Kidney (tissue), 14 donors: ENCODE data around the gene SLC22A31. TPM values are rescaled to one million over a fixed set of nuclear protein-coding genes. Genes with fewer than 3 reads are reported as not detected.
A peak's percentile ranks its signal among the peaks of the same experiment; 100 is the strongest.

Experiments
- DNase-seq, 5 donors: peaks; one replicate each; pipeline ENCODE4 v3.0.0-alpha.2; 2013 to 2020
- FAIRE-seq: peaks from 2 replicates; lab custom pipeline; 2012; peaks lifted over from hg19 to GRCh38; lab: Jason Lieb, UNC
- H3K27ac ChIP-seq, 2 donors: one replicate each; pipeline ENCODE4 v1.7.0; 2013; ENCODE audit warnings: low read depth in 2 of 2, low read length in 2 of 2, inconsistent platforms in 1 of 2
- H3K27me3 ChIP-seq: one replicate; pipeline ENCODE4 v1.7.1; 2013; ENCODE audit warnings: low read length, inconsistent platforms; ENCODE audit not compliant: control insufficient read depth, insufficient read depth
- H3K36me3 ChIP-seq, 3 donors: one replicate each; pipeline versions ENCODE4 v1.7.0 to v1.7.1; 2013; ENCODE audit warnings: low read length in 3 of 3, control low read depth in 1 of 3, inconsistent platforms in 1 of 3; ENCODE audit not compliant: insufficient read depth in 3 of 3, control insufficient read depth in 2 of 3
- H3K4me1 ChIP-seq, 3 donors: one replicate each; pipeline versions ENCODE4 v1.7.0 to v1.7.1; 2013; ENCODE audit warnings: low read length in 3 of 3, inconsistent platforms in 1 of 3, low read depth in 1 of 3; ENCODE audit not compliant: control insufficient read depth in 2 of 3, insufficient read depth in 2 of 3
- H3K4me3 ChIP-seq, 3 donors: one replicate each; pipeline versions ENCODE4 v1.7.0 to v1.8.1; 2013; ENCODE audit warnings: low read length in 3 of 3, control low read depth in 1 of 3, inconsistent platforms in 1 of 3
- H3K9ac ChIP-seq, 3 donors: one replicate each; pipeline versions ENCODE4 v1.7.0 to v1.7.1; 2013; ENCODE audit warnings: low read length in 3 of 3, control low read depth in 1 of 3, inconsistent platforms in 1 of 3
- H3K9me3 ChIP-seq, 3 donors: one replicate each; pipeline versions ENCODE4 v1.7.0 to v1.7.1; 2013; ENCODE audit warnings: low read length in 3 of 3, control low read depth in 1 of 3, inconsistent platforms in 1 of 3; ENCODE audit not compliant: control insufficient read depth in 2 of 3, insufficient read depth in 1 of 3
- CTCF ChIP-seq: IDR thresholded peaks from 3 replicates; pipeline ENCODE4 v1.5.1; 2012; ENCODE audit warnings: mild to moderate bottlenecking, moderate library complexity, borderline replicate concordance; ENCODE audit not compliant: insufficient read depth; ENCODE audit errors: extremely low read depth
- intact Hi-C: fragments of 100-400 bp; cut with DNase I; formaldehyde crosslinking; loops from one replicate; pipeline ENCODE4 v1.11.1; 2022
- polyA plus RNA-seq: library from polyadenylated mRNA; stranded (reverse); fragments of 350-450 nt; fragmentation: Illumina TruSeq; extraction: RNeasy Lipid Tissue Mini Kit (QIAGEN cat#74804); gene quantifications from one replicate; pipeline ENCODE4 v1.2.3, GENCODE V29; 2014; ENCODE audit warnings: low read depth, low replicate concordance; ENCODE audit not compliant: insufficient read depth
- total RNA-seq: library from RNA; stranded (reverse); fragmentation: NEBNext Ultra II Directional; extraction: Animal tissue kit (Norgen Biotek cat#: 25700); gene quantifications from one replicate; pipeline ENCODE4 v1.2.1, GENCODE V29; 2021
- donor health status: control.
- donor health status: control.
- donor health status: control.
- donor health status: control.
- donor health status: control.
- donor health status: DM: yes; HTN: yes; CAD: no.
- donor health status: Normal renal cell carcinoma (clear cell type).

The SLC22A31 gene
- total and polyA plus RNA-seq, 2 donors from 2014 or later, result 0.47 to 1.8 TPM

GRCh38 chr16:89154390-89155183, 45.8 kb downstream of the SLC22A31 start:
- intact Hi-C loops, result no loop called here
- no peaks in the 10 kb centered on the region for H3K27me3 ChIP-seq
- H3K4me3 ChIP-seq, result no peak overlapping the region
- TF ChIP-seq CTCF, result no peak
- DNase-seq (peak in 1 of 5 donors; percentile 73), FAIRE-seq (no peak)
- no peak overlapping the region for H3K9ac ChIP-seq
- peaks cover 0 to 15% (median 9%) of the 10 kb centered on the region in 3 donors for H3K4me1 ChIP-seq
- peaks cover 0 to 14% (median 0%) of the 10 kb centered on the region in 3 donors for H3K36me3 ChIP-seq
- H3K27ac ChIP-seq, result no peak overlapping the region
- H3K9me3 ChIP-seq, result peaks cover 0 to under 1% (median 0%) of the 10 kb centered on the region in 3 donors

DNA sequence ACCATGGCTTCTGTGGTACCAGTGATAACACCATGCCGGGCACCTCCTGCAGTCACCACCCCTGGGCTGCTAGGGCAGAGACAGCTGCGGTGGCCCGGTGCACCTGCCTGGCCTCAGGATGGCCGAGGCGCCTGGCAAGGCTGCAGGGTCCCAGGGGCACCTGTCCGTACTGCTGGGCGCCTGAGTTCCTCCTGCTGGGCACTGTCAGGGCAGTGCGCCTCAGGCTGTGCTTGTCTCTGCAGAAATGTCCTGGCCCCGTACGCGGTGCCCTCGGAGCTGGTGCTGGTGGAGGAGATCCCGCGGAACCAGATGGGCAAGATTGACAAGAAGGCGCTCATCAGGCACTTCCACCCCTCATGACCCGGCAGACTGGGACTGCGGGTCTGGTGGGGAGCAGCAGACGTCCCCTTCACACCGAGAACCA, 46.5 kb downstream of the SLC22A31 start:
- H3K27me3 ChIP-seq, result no peaks in the 10 kb centered on the region
- H3K9ac ChIP-seq, result no peak overlapping the region
- H3K27ac ChIP-seq, result no peak overlapping the region
- FAIRE-seq (no peak), DNase-seq (no peak)
- H3K4me3 ChIP-seq, result no peak overlapping the region
- peaks cover 0 to 15% (median 9%) of the 10 kb centered on the region in 3 donors for H3K4me1 ChIP-seq
- peaks cover 0 to 8% (median 0%) of the 10 kb centered on the region in 3 donors for H3K9me3 ChIP-seq
- intact Hi-C loops, result no loop called here
- no peak for TF ChIP-seq CTCF
- peaks cover 0 to 14% (median 0%) of the 10 kb centered on the region in 3 donors for H3K36me3 ChIP-seq

GRCh38 chr16:89152831-89153700, 47.3 kb downstream of the SLC22A31 start:
- DNase-seq, result peak in 1 of 5 donors; percentile 72
- no peak overlapping the region for H3K27ac ChIP-seq
- no peak for FAIRE-seq
- intact Hi-C loops, result no loop called here
- H3K27me3 ChIP-seq, result no peaks in the 10 kb centered on the region
- no peak for TF ChIP-seq CTCF
- H3K9ac ChIP-seq, result no peak overlapping the region
- H3K4me1 ChIP-seq, result peaks cover 0 to 15% (median 9%) of the 10 kb centered on the region in 3 donors
- H3K9me3 ChIP-seq, result peaks cover 0 to 10% (median 0%) of the 10 kb centered on the region in 3 donors
- peaks cover 0 to 14% (median 2%) of the 10 kb centered on the region in 3 donors for H3K36me3 ChIP-seq
- H3K4me3 ChIP-seq, result no peak overlapping the region
